ENCODE data around the gene MESD. TPM values are rescaled to one million over a fixed set of nuclear protein-coding genes. Genes with fewer than 3 reads are reported as not detected.

MESD gene
- total and polyA plus RNA-seq, 3 experiments from 2014 or later, result 25.7 to 35.5 (median 30.5) TPM

- Histone ChIP-seq H3K27me3 (ENCODE audit: insufficient read depth, low read length, poor library complexity, severe bottlenecking) (no peaks in the 10 kb centered on the region), H3K27ac (ENCODE audit: low read depth, low read length) (no peak overlapping the region), H3K4me3 (ENCODE audit: low read length) (no peak overlapping the region), H3K4me1 (ENCODE audit: insufficient read depth, low read length) (peaks cover 6% of the 10 kb centered on the region), H3K9me3 (ENCODE audit: low read length) (no peaks in the 10 kb centered on the region), H3K36me3 (ENCODE audit: insufficient read depth, low read length) (peaks cover 27% of the 10 kb centered on the region)
- Mint-ChIP-seq H3K27ac (peak overlapping the region in 6 of 8 donors; percentile 43 to 77 (median 71)), H3K4me1 (peaks cover 35 to 49% (median 44%) of the 10 kb centered on the region in 3 donors), H3K9me3 (no peaks in the 10 kb centered on the region), H3K27me3 (no peaks in the 10 kb centered on the region), H3K4me3 (peak overlapping the region in 1 of 7 donors; percentile 54), H3K36me3 (peaks cover 5 to 66% (median 16%) of the 10 kb centered on the region in 3 donors)
- ChIA-PET POLR2A (no interaction called here), CTCF (interaction anchor here (0.8 to 2.3 kb wide), 6 partner anchors 9 to 290 kb away, joined by 3 to 15 read pairs (median 3); partner anchors contain the start of gene TLNRD1)
- no peak for DNase-seq
Observed at GRCh38 chr15:80976851-80977250, 12.8 kb downstream of the MESD start.

GRCh38 chr15:80974914-80975313 lies 14.7 kb downstream of the MESD start:
- Histone ChIP-seq H3K27ac (ENCODE audit: low read depth, low read length) (no peak overlapping the region), H3K36me3 (ENCODE audit: insufficient read depth, low read length) (peaks cover 22% of the 10 kb centered on the region), H3K4me1 (ENCODE audit: insufficient read depth, low read length) (peaks cover 6% of the 10 kb centered on the region), H3K9me3 (ENCODE audit: low read length) (no peaks in the 10 kb centered on the region), H3K4me3 (ENCODE audit: low read length) (no peak overlapping the region), H3K27me3 (ENCODE audit: insufficient read depth, low read length, poor library complexity, severe bottlenecking) (no peaks in the 10 kb centered on the region)
- ChIA-PET POLR2A (interaction anchor here (0.7 kb wide), 2 partner anchors 39 to 1800 kb away, joined by 3 to 5 read pairs; no protein-coding TSS in a partner anchor), CTCF (interaction anchor here (0.9 to 2.2 kb wide), 2 partner anchors 110 to 291 kb away, joined by 3 to 10 read pairs; no protein-coding TSS in a partner anchor)
- Mint-ChIP-seq H3K27me3 (peaks cover 0 to 2% of the 10 kb centered on the region in 2 donors), H3K36me3 (peaks cover 3 to 62% (median 13%) of the 10 kb centered on the region in 3 donors), H3K4me3 (no peak overlapping the region), H3K9me3 (no peaks in the 10 kb centered on the region), H3K4me1 (peaks cover 43 to 52% (median 51%) of the 10 kb centered on the region in 3 donors), H3K27ac (peak overlapping the region in 6 of 8 donors; percentile 7 to 81 (median 48))
- no peak for DNase-seq

- ChIA-PET CTCF (interaction anchor here (1.7 kb wide), 1 partner anchor 294 kb away, joined by 4 read pairs; no protein-coding TSS in a partner anchor), POLR2A (no interaction called here)
- Histone ChIP-seq H3K27me3 (ENCODE audit: insufficient read depth, low read length, poor library complexity, severe bottlenecking) (no peaks in the 10 kb centered on the region), H3K27ac (ENCODE audit: low read depth, low read length) (no peak overlapping the region), H3K4me3 (ENCODE audit: low read length) (no peak overlapping the region), H3K36me3 (ENCODE audit: insufficient read depth, low read length) (no peaks in the 10 kb centered on the region), H3K9me3 (ENCODE audit: low read length) (no peaks in the 10 kb centered on the region), H3K4me1 (ENCODE audit: insufficient read depth, low read length) (peaks cover under 1% of the 10 kb centered on the region)
- Mint-ChIP-seq H3K27ac (peak overlapping the region in 4 of 8 donors; percentile 1 to 66 (median 16)), H3K9me3 (no peaks in the 10 kb centered on the region), H3K4me1 (peaks cover 30 to 37% (median 35%) of the 10 kb centered on the region in 3 donors), H3K36me3 (peaks cover 0 to 56% (median 8%) of the 10 kb centered on the region in 3 donors), H3K27me3 (peaks cover 0 to 2% of the 10 kb centered on the region in 2 donors), H3K4me3 (no peak overlapping the region)
- DNase-seq, result no peak
Observed at GRCh38 chr15:80972276-80972675, 17.3 kb downstream of the MESD start.

- DNase-seq, result no peak
- H3K4me1 Mint-ChIP-seq, result peaks cover 24 to 26% (median 24%) of the 10 kb centered on the region in 3 donors
- Histone ChIP-seq H3K36me3 (ENCODE audit: insufficient read depth, low read length) (no peaks in the 10 kb centered on the region), H3K27ac (ENCODE audit: low read depth, low read length) (no peak overlapping the region), H3K9me3 (ENCODE audit: low read length) (no peaks in the 10 kb centered on the region), H3K27me3 (ENCODE audit: insufficient read depth, low read length, poor library complexity, severe bottlenecking) (no peaks in the 10 kb centered on the region), H3K4me3 (ENCODE audit: low read length) (no peak overlapping the region), H3K4me1 (ENCODE audit: insufficient read depth, low read length) (no peaks in the 10 kb centered on the region)
- CTCF ChIA-PET, result interaction anchor here (0.8 to 1.7 kb wide), 4 partner anchors 8 to 295 kb away, joined by 3 to 10 read pairs (median 4); no protein-coding TSS in a partner anchor
- H3K9me3 Mint-ChIP-seq, result no peaks in the 10 kb centered on the region
- H3K36me3 Mint-ChIP-seq, result peaks cover 0 to 52% (median 6%) of the 10 kb centered on the region in 3 donors
- H3K4me3 Mint-ChIP-seq, result no peak overlapping the region
- H3K27me3 Mint-ChIP-seq, result peaks cover 0 to 3% of the 10 kb centered on the region in 2 donors
- peak overlapping the region in 4 of 8 donors; percentile 11 to 74 (median 56) for H3K27ac Mint-ChIP-seq
- POLR2A ChIA-PET, result no interaction called here
Observed at GRCh38 chr15:80971143-80971542, 18.5 kb downstream of the MESD start.

- Mint-ChIP-seq H3K27me3 (peaks cover 0 to 3% of the 10 kb centered on the region in 2 donors), H3K4me1 (peaks cover 21 to 24% (median 22%) of the 10 kb centered on the region in 3 donors), H3K36me3 (peaks cover 0 to 52% (median 6%) of the 10 kb centered on the region in 3 donors), H3K27ac (peak overlapping the region in 5 of 8 donors; percentile 33 to 69 (median 59)), H3K9me3 (no peaks in the 10 kb centered on the region), H3K4me3 (no peak overlapping the region)
- ChIA-PET POLR2A (no interaction called here), CTCF (interaction anchor here (1.0 to 2.1 kb wide), 19 partner anchors 9 to 520 kb away, joined by 3 to 13 read pairs (median 5); partner anchors contain the start of gene TLNRD1)
- no peaks in the 10 kb centered on the region for H3K27me3 ChIP-seq (ENCODE audit: insufficient read depth, low read length, poor library complexity, severe bottlenecking)
- H3K36me3 ChIP-seq (ENCODE audit: insufficient read depth, low read length), result no peaks in the 10 kb centered on the region
- no peak overlapping the region for H3K27ac ChIP-seq (ENCODE audit: low read depth, low read length)
- H3K4me3 ChIP-seq (ENCODE audit: low read length), result no peak overlapping the region
- no peak for DNase-seq
- H3K4me1 ChIP-seq (ENCODE audit: insufficient read depth, low read length), result no peaks in the 10 kb centered on the region
- no peaks in the 10 kb centered on the region for H3K9me3 ChIP-seq (ENCODE audit: low read length)
Observed at GRCh38 chr15:80970658-80971057, 19.0 kb downstream of the MESD start.

- Mint-ChIP-seq H3K27ac (peak overlapping the region in 5 of 8 donors; percentile 26 to 59 (median 36)), H3K36me3 (peaks cover under 1 to 55% (median 8%) of the 10 kb centered on the region in 3 donors), H3K4me3 (no peak overlapping the region), H3K9me3 (no peaks in the 10 kb centered on the region), H3K4me1 (peaks cover 16 to 18% (median 17%) of the 10 kb centered on the region in 3 donors), H3K27me3 (peaks cover 0 to 3% of the 10 kb centered on the region in 2 donors)
- no peaks in the 10 kb centered on the region for H3K9me3 ChIP-seq (ENCODE audit: low read length)
- H3K36me3 ChIP-seq (ENCODE audit: insufficient read depth, low read length), result no peaks in the 10 kb centered on the region
- CTCF ChIA-PET, result interaction anchor here (0.6 to 2.2 kb wide), 21 partner anchors 9 to 519 kb away, joined by 3 to 13 read pairs (median 5); partner anchors contain the start of gene TLNRD1
- no peak overlapping the region for H3K4me3 ChIP-seq (ENCODE audit: low read length)
- no peak overlapping the region for H3K27ac ChIP-seq (ENCODE audit: low read depth, low read length)
- DNase-seq, result peak; percentile 34 to 60 (median 42)
- H3K27me3 ChIP-seq (ENCODE audit: insufficient read depth, low read length, poor library complexity, severe bottlenecking), result no peaks in the 10 kb centered on the region
- POLR2A ChIA-PET, result no interaction called here
- no peaks in the 10 kb centered on the region for H3K4me1 ChIP-seq (ENCODE audit: insufficient read depth, low read length)
Observed at GRCh38 chr15:80970018-80970657, 19.5 kb downstream of the MESD start.

GRCh38 chr15:80969316-80969715 lies 20.3 kb downstream of the MESD start:
- H3K4me3 Mint-ChIP-seq, result no peak overlapping the region
- no peaks in the 10 kb centered on the region for H3K36me3 ChIP-seq (ENCODE audit: insufficient read depth, low read length)
- H3K4me3 ChIP-seq (ENCODE audit: low read length), result no peak overlapping the region
- H3K27me3 Mint-ChIP-seq, result peaks cover 0 to 3% of the 10 kb centered on the region in 2 donors
- no peaks in the 10 kb centered on the region for H3K4me1 ChIP-seq (ENCODE audit: insufficient read depth, low read length)
- H3K9me3 ChIP-seq (ENCODE audit: low read length), result no peaks in the 10 kb centered on the region
- peaks cover 12 to 14% (median 13%) of the 10 kb centered on the region in 3 donors for H3K4me1 Mint-ChIP-seq
- H3K36me3 Mint-ChIP-seq, result peaks cover 9 to 63% (median 9%) of the 10 kb centered on the region in 3 donors
- DNase-seq, result no peak
- ChIA-PET POLR2A (no interaction called here), CTCF (interaction anchor here (0.6 to 2.2 kb wide), 22 partner anchors 8 to 519 kb away, joined by 3 to 13 read pairs (median 6); partner anchors contain the start of gene TLNRD1)
- no peak overlapping the region for H3K27ac Mint-ChIP-seq
- peaks cover 0 to 5% (median 0%) of the 10 kb centered on the region in 5 donors for H3K9me3 Mint-ChIP-seq
- H3K27ac ChIP-seq (ENCODE audit: low read depth, low read length), result no peak overlapping the region
- no peaks in the 10 kb centered on the region for H3K27me3 ChIP-seq (ENCODE audit: insufficient read depth, low read length, poor library complexity, severe bottlenecking)

Measured in CD8-positive, alpha-beta memory T cell (primary cell).